ENCODE measurements around the gene CTXND1.

GRCh38 chr15:80246425-80246894 is 5.6 kb downstream of the CTXND1 start:
- no peak for TF ChIP-seq POLR2A (IDR thresholded peaks at IDR 0.05)
- no peak for TF ChIP-seq CTCF (IDR thresholded peaks at IDR 0.05)
- TF ChIP-seq POLR2AphosphoS5 (IDR thresholded peaks at IDR 0.05) = no peak
- TF ChIP-seq EP300 (IDR thresholded peaks at IDR 0.05) = no peak
